GM23248 (cell line): Measurements from ENCODE around the gene GALNT4. TPM values are rescaled to one million over a fixed set of nuclear protein-coding genes. Genes with fewer than 3 reads are reported as not detected.

Source experiments
- DNase-seq: peaks from one replicate; pipeline ENCODE4 v3.0.0-alpha.2; 2015
- H2AFZ ChIP-seq: fragments of 200-600 bp; sonication (generic); 2 replicates; pipeline ENCODE4 v1.6.1; 2016; ENCODE audit warnings: antibody characterized with exemption
- H3F3A ChIP-seq: fragments of 200-600 bp; sonication (generic); 2 replicates; pipeline ENCODE4 v1.6.1; 2016; ENCODE audit warnings: mild to moderate bottlenecking, antibody characterized with exemption, mixed run types; ENCODE audit not compliant: insufficient read depth
- H3K27ac ChIP-seq: fragments of 200-600 bp; sonication (generic); 2 replicates; pipeline ENCODE4 v1.5.1; 2016; ENCODE audit warnings: mild to moderate bottlenecking
- H3K27me3 ChIP-seq: fragments of 200-600 bp; sonication (generic); replicated peaks from 2 replicates; pipeline ENCODE4 v1.6.1; 2016; ENCODE audit warnings: mild to moderate bottlenecking; ENCODE audit not compliant: insufficient read depth
- H3K36me3 ChIP-seq: fragments of 200-600 bp; sonication (generic); 2 replicates; pipeline ENCODE4 v1.6.1; 2016; ENCODE audit warnings: low read depth, mild to moderate bottlenecking
- H3K4me1 ChIP-seq: fragments of 200-600 bp; sonication (generic); 2 replicates; pipeline ENCODE4 v1.6.1; 2016; ENCODE audit warnings: mild to moderate bottlenecking; ENCODE audit not compliant: insufficient read depth
- H3K4me2 ChIP-seq: fragments of 200-600 bp; sonication (generic); one replicate; pipeline ENCODE4 v1.6.1; 2016; ENCODE audit warnings: mild to moderate bottlenecking; ENCODE audit not compliant: unreplicated experiment
- H3K4me3 ChIP-seq: fragments of 200-600 bp; sonication (generic); 2 replicates; pipeline ENCODE4 v1.5.1; 2016; ENCODE audit warnings: mild to moderate bottlenecking
- H3K79me2 ChIP-seq: fragments of 200-600 bp; sonication (generic); 2 replicates; pipeline ENCODE4 v1.6.1; 2016; ENCODE audit warnings: mild to moderate bottlenecking; ENCODE audit not compliant: insufficient read depth
- H3K9ac ChIP-seq: fragments of 200-600 bp; sonication (generic); 2 replicates; pipeline ENCODE4 v1.6.1; 2016; ENCODE audit warnings: mild to moderate bottlenecking
- H3K9me2 ChIP-seq: fragments of 200-600 bp; sonication (generic); 2 replicates; pipeline ENCODE4 v1.6.1; 2016; ENCODE audit warnings: mixed run types, mild to moderate bottlenecking, moderate library complexity; ENCODE audit not compliant: insufficient read depth
- H3K9me3 ChIP-seq: fragments of 200-600 bp; sonication (generic); one replicate; pipeline ENCODE4 v1.6.1; 2017; ENCODE audit warnings: low read depth
- H4K20me1 ChIP-seq: fragments of 200-600 bp; sonication (generic); 2 replicates; pipeline ENCODE4 v1.6.0; 2016; ENCODE audit not compliant: insufficient read depth
- EZH2 ChIP-seq: fragments of 200-600 bp; sonication (generic); IDR thresholded peaks from 2 replicates; pipeline ENCODE4 v1.6.1; 2018; ENCODE audit warnings: antibody characterized with exemption, mild to moderate bottlenecking; ENCODE audit not compliant: insufficient read depth, poor library complexity, severe bottlenecking
- EZH2phosphoT487 ChIP-seq: fragments of 200-600 bp; sonication (generic); IDR thresholded peaks from 2 replicates; pipeline ENCODE4 v1.6.1; 2018; ENCODE audit warnings: antibody characterized with exemption, moderate library complexity, mild to moderate bottlenecking, low read depth; ENCODE audit not compliant: insufficient read depth
- WGBS, 2 experiments: methylation state at CpG; one replicate each; pipeline ENCODE4 v1.1.6; 2015 to 2017; ENCODE audit warnings: low lambda C conversion rate in 2 of 2, low coverage in 1 of 2; ENCODE audit errors: missing lambda C conversion rate in 2 of 2; 5-methylcytosine and 5-hydroxymethylcytosine counted together
- in situ Hi-C: fragments of 300-500 bp; cut with MboI; formaldehyde crosslinking; loops from 2 replicates; pipeline ENCODE4 v1.15.0; 2020
- polyA plus RNA-seq: library from polyadenylated mRNA; unstranded; fragments of >200 nt; fragmentation: Nextera tagmentation; extraction: Ambion mirVana; gene quantifications from 2 replicates; pipeline ENCODE4 v1.2.1, GENCODE V29; 2016
- total RNA-seq: library from RNA; depleted of rRNA; stranded (reverse); fragments of >200 nt; shearing (Covaris generic); gene quantifications from 2 replicates; pipeline ENCODE4 v1.2.3, GENCODE V29; 2014

The GALNT4 gene
- total and polyA plus RNA-seq, 2 experiments from 2014 or later = 6.4 to 10.6 TPM

DNA sequence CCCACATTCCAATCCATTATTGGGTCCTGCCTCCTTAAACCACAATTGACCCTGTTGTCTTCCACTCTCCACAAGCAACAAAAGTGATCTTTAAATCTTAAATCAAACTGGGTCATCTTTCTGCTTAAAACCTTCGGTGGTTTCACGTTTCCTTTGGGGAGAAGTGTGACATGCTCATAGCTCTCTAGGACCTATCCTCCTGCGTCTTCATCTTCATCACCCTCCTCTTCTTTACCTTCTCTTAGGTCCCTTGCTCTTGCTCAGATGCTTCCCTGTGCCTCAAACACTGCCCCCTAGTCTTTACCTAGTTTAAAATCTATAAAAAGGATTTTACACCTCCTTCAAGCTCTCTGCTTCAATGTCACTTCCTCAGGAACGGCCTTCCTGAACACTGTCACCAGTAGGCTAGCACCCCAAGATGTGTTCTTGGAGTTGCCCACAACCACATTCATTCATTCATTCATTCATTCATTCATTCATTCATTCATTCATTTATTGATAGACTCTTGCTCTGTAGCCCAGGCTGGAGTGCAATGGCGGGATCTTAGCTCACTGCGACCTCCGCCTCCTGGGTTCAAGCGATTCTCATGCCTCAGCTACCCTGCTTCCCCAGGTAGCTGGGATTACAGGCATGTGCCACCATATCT is 46.8 kb downstream of the GALNT4 start:
- Histone ChIP-seq H3K4me3 (no peak overlapping the region), H3K36me3 (no peaks in the 10 kb centered on the region), H4K20me1 (no peaks in the 10 kb centered on the region), H3K27ac (no peak overlapping the region), H3K27me3 (no peaks in the 10 kb centered on the region), H3K4me1 (peaks cover 23% of the 10 kb centered on the region), H3K9me3 (no peaks in the 10 kb centered on the region), H3K4me2 (no peak overlapping the region), H3K9ac (no peak overlapping the region), H3F3A (peaks cover 11% of the 10 kb centered on the region), H3K9me2 (no peaks in the 10 kb centered on the region), H3K79me2 (no peaks in the 10 kb centered on the region), H2AFZ (0 out of 2 replicates have a peak overlapping the region, but pooled peaks have one; percentile 9)
- in situ Hi-C loops = no loop called here
- no peak for DNase-seq
- WGBS, 2 experiments = 85 to 86% methylated on average over 8 of the region's 8 CpGs
- TF ChIP-seq EZH2phosphoT487 = no peak
- TF ChIP-seq EZH2 = no peak

DNA sequence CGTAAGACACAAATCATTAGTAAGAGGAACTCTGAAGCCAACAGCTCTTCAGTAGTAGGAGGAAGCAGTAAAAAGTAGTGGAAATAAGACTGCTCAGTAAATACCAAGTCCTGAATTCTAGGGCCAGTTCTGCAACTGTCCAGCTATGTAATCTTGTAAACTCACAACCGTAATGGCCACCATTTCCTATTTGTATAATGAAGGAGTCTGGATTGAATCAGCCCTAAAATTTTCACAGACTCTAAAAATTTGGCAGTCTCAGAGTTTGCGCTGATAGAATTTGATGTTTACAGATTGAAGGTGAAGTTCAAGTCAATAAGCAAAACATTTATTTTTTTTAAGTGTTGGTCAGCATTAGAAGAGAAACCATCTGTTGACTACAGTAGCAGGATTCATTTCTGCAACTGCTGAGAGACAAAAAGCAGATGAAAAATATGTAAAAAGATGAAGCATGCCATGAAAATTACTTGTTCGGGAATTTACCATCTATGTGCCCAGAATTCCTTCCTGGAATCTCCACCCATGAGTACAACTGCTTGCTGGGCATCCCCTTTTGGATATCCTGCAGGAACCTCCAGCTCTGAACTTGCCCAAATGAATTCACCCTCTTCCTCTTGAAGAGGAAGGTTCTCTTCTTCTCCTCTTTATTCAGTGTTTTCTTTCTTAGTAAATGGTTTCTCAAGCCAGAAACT is 47.5 kb downstream of the GALNT4 start:
- WGBS, 2 experiments = 76 to 78% methylated on average over 4 of the region's 4 CpGs
- DNase-seq = no peak
- Histone ChIP-seq H3K9me3 (no peaks in the 10 kb centered on the region), H2AFZ (0 out of 2 replicates have a peak overlapping the region, but pooled peaks have one; percentile 9), H3K36me3 (no peaks in the 10 kb centered on the region), H4K20me1 (no peaks in the 10 kb centered on the region), H3K9me2 (no peaks in the 10 kb centered on the region), H3K27ac (no peak overlapping the region), H3K27me3 (no peaks in the 10 kb centered on the region), H3K9ac (no peak overlapping the region), H3K4me2 (no peak overlapping the region), H3K4me1 (peaks cover 30% of the 10 kb centered on the region), H3K4me3 (no peak overlapping the region), H3K79me2 (no peaks in the 10 kb centered on the region), H3F3A (peaks cover 18% of the 10 kb centered on the region)
- in situ Hi-C loops = no loop called here
- TF ChIP-seq EZH2 (no peak), EZH2phosphoT487 (no peak)

DNA sequence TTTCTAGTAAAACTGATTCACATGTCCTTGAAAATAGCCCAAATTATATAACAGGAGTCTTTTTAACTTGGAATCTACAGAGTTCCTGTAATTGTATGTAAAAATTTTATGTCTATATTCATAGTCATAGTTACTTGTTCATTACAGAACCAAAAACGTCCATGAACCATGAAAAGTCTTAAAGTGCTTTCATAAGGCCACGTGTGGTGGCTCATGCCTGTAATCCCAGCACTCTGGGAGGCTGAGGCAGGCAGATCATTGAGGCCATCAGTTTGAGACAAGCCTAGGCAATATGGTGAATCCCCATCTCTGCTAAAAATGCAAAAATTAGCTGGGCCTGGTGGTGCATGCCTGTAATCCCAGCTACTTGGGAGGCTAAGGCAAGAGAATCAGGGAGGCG is 48.4 kb downstream of the GALNT4 start:
- peaks cover 20% of the 10 kb centered on the region for H3F3A ChIP-seq
- TF ChIP-seq EZH2phosphoT487 (no peak), EZH2 (no peak)

DNA sequence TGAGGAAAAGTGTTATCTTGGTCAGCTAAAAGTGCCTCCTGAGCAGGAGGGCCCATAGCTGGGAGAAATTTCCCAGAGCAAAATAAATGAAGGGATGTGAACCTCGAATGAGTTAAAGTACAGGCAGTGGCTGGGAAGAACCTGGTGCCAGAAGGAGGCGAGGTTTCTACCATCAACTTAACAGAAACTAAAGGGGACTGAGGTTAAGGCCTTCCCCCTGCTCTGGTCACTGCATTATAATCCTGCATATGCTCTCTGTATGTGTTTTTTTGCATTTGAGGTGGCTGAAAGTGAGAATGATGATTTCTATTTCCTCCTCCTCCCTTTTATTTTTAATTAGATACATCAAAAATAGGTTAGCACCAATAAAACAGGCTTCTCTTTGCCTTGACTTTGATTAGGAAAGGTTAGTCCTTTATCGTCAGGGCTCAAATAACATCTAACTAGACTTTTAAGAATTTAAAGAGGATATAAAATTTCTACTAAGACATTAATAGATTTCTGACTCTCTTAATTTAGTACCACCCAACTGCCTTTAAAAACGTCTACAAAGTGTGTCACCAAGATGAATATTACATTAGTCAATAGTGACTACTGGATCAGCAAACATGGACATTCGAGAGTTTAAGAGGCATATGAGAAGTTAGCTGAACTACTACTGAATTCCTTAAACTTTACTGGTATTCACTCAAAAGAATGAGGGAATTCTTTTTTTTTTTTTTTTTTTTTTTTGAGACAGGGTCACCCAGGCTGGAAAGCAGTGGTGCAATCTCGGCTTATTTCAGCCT is 49.2 kb downstream of the GALNT4 start:
- in situ Hi-C loops = no loop called here
- H3K27me3 ChIP-seq = no peaks in the 10 kb centered on the region
- TF ChIP-seq EZH2 (no peak), EZH2phosphoT487 (no peak)
- no peaks in the 10 kb centered on the region for H3K79me2 ChIP-seq
- H2AFZ ChIP-seq = no peak overlapping the region
- H3K27ac ChIP-seq = peak overlapping the region; percentile 35
- H3K4me2 ChIP-seq = no peak overlapping the region
- H3K36me3 ChIP-seq = no peaks in the 10 kb centered on the region
- H3K9ac ChIP-seq = no peak overlapping the region
- 50 to 53% methylated on average over 6 of the region's 6 CpGs for WGBS, 2 experiments
- H3K4me1 ChIP-seq = peaks cover 40% of the 10 kb centered on the region
- no peaks in the 10 kb centered on the region for H3K9me3 ChIP-seq
- peaks cover 20% of the 10 kb centered on the region for H3F3A ChIP-seq
- H4K20me1 ChIP-seq = no peaks in the 10 kb centered on the region
- H3K4me3 ChIP-seq = no peak overlapping the region
- peak; percentile 65 for DNase-seq
- H3K9me2 ChIP-seq = no peaks in the 10 kb centered on the region

More for the DNA sequence above, 48.4 kb downstream of the GALNT4 start:
- WGBS, 2 experiments = 95 to 96% methylated on average over 3 of the region's 3 CpGs
- in situ Hi-C loops = no loop called here
- H3K4me2 ChIP-seq = no peak overlapping the region
- H2AFZ ChIP-seq = no peak overlapping the region
- no peaks in the 10 kb centered on the region for H3K36me3 ChIP-seq
- no peak for DNase-seq
- no peaks in the 10 kb centered on the region for H3K9me2 ChIP-seq
- H3K9me3 ChIP-seq = no peaks in the 10 kb centered on the region
- H4K20me1 ChIP-seq = no peaks in the 10 kb centered on the region
- peaks cover 35% of the 10 kb centered on the region for H3K4me1 ChIP-seq
- H3K9ac ChIP-seq = no peak overlapping the region
- H3K79me2 ChIP-seq = no peaks in the 10 kb centered on the region
- H3K27me3 ChIP-seq = no peaks in the 10 kb centered on the region
- no peak overlapping the region for H3K4me3 ChIP-seq
- H3K27ac ChIP-seq = no peak overlapping the region
